GM20000 (cell line): ENCODE measurements around the gene C12orf75.
"Not testable (repeated sequence)": the region's sequence is repeated elsewhere in the genome, so short reads cannot be mapped to it uniquely, and the experiment has no call there.

ENCODE experiments used
- DNase-seq: peaks from one replicate; pipeline ENCODE4 v3.0.0; 2012; ENCODE audit warnings: low spot score
- CTCF ChIP-seq: IDR thresholded peaks from 2 replicates; pipeline ENCODE4 v1.5.1; 2012; ENCODE audit warnings: mild to moderate bottlenecking, control low read depth; ENCODE audit errors: extremely low read depth, missing control alignments

C12orf75 gene

GRCh38 chr12:105401198-105401597 lies 70.7 kb downstream of the C12orf75 start:
- no peak for DNase-seq
- no peak for TF ChIP-seq CTCF

GRCh38 chr12:105402366-105402765 lies 71.9 kb downstream of the C12orf75 start:
- no peak for TF ChIP-seq CTCF
- no peak for DNase-seq

- no peak for TF ChIP-seq CTCF
Measured at GRCh38 chr12:105403095-105403494, 72.6 kb downstream of the C12orf75 start.

GRCh38 chr12:105404134-105404533 lies 73.6 kb downstream of the C12orf75 start:
- DNase-seq = not testable (repeated sequence)

More at GRCh38 chr12:105403095-105403494, 72.6 kb downstream of the C12orf75 start:
- no peak for DNase-seq

GRCh38 chr12:105406497-105406896 lies 76.0 kb downstream of the C12orf75 start:
- TF ChIP-seq CTCF = no peak
- DNase-seq = no peak

GRCh38 chr12:105409279-105409678 lies 78.8 kb downstream of the C12orf75 start:
- TF ChIP-seq CTCF = no peak
- no peak for DNase-seq

- no peak for TF ChIP-seq CTCF
- no peak for DNase-seq
Measured at GRCh38 chr12:105409801-105410471, 79.4 kb downstream of the C12orf75 start.

GRCh38 chr12:105413911-105414487 lies 83.5 kb downstream of the C12orf75 start:
- DNase-seq = no peak
- no peak for TF ChIP-seq CTCF
